HG02759 (cell line): ENCODE measurements around the gene TRPT1.

Experiments
- ATAC-seq: cut with Tn5 transposase; IDR thresholded peaks from one replicate; pipeline ENCODE4 v1.9.1; 2021; ENCODE audit warnings: mild to moderate bottlenecking, moderate library complexity; ENCODE audit not compliant: unreplicated experiment

The TRPT1 gene

GRCh38 chr11:64245797-64246620, 20.0 kb upstream of the TRPT1 start:
- ATAC-seq = no peak

GRCh38 chr11:64245401-64245796, 19.4 kb upstream of the TRPT1 start:
- no peak for ATAC-seq

GRCh38 chr11:64244966-64245365, 19.0 kb upstream of the TRPT1 start:
- ATAC-seq = no peak

GRCh38 chr11:64244107-64244506, 18.1 kb upstream of the TRPT1 start:
- no peak for ATAC-seq

- no peak for ATAC-seq
Measured at GRCh38 chr11:64243236-64243854, 17.4 kb upstream of the TRPT1 start.

- ATAC-seq = peak; percentile 4
Measured at GRCh38 chr11:64241491-64242374, 15.7 kb upstream of the TRPT1 start.

GRCh38 chr11:64241241-64241490, 15.2 kb upstream of the TRPT1 start:
- ATAC-seq = peak; percentile 71

- peak; percentile 60 for ATAC-seq
Measured at GRCh38 chr11:64240435-64241240, 14.7 kb upstream of the TRPT1 start, which contains the start of gene FKBP2. Gene FKBP2 (plus strand): TSS chr11:64241095. CDS start chr11:64242388, 1,293 bp downstream.

GRCh38 chr11:64239662-64240434, 13.9 kb upstream of the TRPT1 start:
- no peak for ATAC-seq

GRCh38 chr11:64238999-64239398, 13.0 kb upstream of the TRPT1 start:
- no peak for ATAC-seq

GRCh38 chr11:64238076-64238475, 12.1 kb upstream of the TRPT1 start:
- no peak for ATAC-seq

GRCh38 chr11:64237484-64237951, 11.5 kb upstream of the TRPT1 start:
- no peak for ATAC-seq

- no peak for ATAC-seq
Measured at GRCh38 chr11:64235437-64236161, 9.6 kb upstream of the TRPT1 start.

- ATAC-seq = peak; percentile 37
Measured at GRCh38 chr11:64234647-64235379, 8.8 kb upstream of the TRPT1 start.

- peak; percentile 42 for ATAC-seq
Measured at GRCh38 chr11:64233913-64234586, 8.1 kb upstream of the TRPT1 start, which contains the start of gene VEGFB. Gene VEGFB (plus strand): TSS chr11:64234584. CDS start chr11:64234834, 250 bp downstream.

GRCh38 chr11:64232967-64233315, 7.0 kb upstream of the TRPT1 start:
- ATAC-seq = no peak

- no peak for ATAC-seq
Measured at GRCh38 chr11:64232182-64232966, 6.4 kb upstream of the TRPT1 start.
